ENCODE data around the gene GINS3. TPM values are rescaled to one million over a fixed set of nuclear protein-coding genes. Genes with fewer than 3 reads are reported as not detected.

GINS3 gene
- total and polyA plus RNA-seq, 10 of the 15 experiments (the other 5 are each of a cell fraction or from before 2014, with no cell fraction given): 13.6 to 22.4 (median 15.6) TPM

DNA sequence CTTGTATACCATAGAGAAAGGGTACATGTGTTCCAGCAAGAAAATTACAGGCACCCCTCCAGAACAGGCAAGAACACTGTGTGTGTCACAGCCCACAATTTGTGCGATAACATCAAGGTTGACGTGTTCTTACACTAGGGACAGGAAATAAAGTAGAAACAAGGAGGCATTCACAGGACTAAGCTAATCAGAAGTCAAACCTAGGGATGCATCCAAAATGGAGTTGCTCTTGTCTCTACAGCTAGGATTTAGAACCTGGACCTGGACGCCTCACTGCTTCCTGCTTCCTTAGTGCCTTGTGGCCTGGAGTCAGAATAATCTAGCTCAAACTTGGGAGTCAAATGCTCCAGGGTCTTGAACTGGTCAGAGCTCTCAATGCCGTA lies 41.3 kb downstream of the GINS3 start:
- Histone ChIP-seq H3K36me3 (ENCODE audit: control insufficient read depth in 2 of 2, insufficient read depth in 2 of 2, low read length in 1 of 2) (no peaks in the 10 kb centered on the region), H2AFZ (ENCODE audit: control insufficient read depth, low read depth, low read length) (no peak overlapping the region), H3K4me1 (ENCODE audit: control insufficient read depth, insufficient read depth, low read length) (no peaks in the 10 kb centered on the region), H3K9me3 (replicated peaks; ENCODE audit: control insufficient read depth, insufficient read depth, low read length) (no peaks in the 10 kb centered on the region; the same call in 2 of the 3 replicates), H3K27ac (ENCODE audit: control insufficient read depth, insufficient read depth) (no peak overlapping the region), H3K4me2 (ENCODE audit: control insufficient read depth, insufficient read depth) (no peak overlapping the region), H3K79me2 (ENCODE audit: control insufficient read depth, insufficient read depth, low read length) (no peaks in the 10 kb centered on the region), H3K4me3 (no peak overlapping the region), H3K27me3 (replicated peaks in 1 of 2; ENCODE audit: control insufficient read depth in 2 of 2, insufficient read depth in 2 of 2, low read length in 1 of 2) (no peaks in the 10 kb centered on the region; a peak in 1 of 4 replicates), H4K20me1 (ENCODE audit: control insufficient read depth, insufficient read depth) (no peaks in the 10 kb centered on the region), H3K9ac (ENCODE audit: control insufficient read depth, insufficient read depth, low read length) (no peak overlapping the region)
- POLR2A ChIA-PET: no interaction called here
- BruUV-seq (replicated peaks): no TSS peak
- DNase-seq (ENCODE audit: low read depth, low spot score) (no peak), ATAC-seq (no peak), FAIRE-seq (no peak)
- RAD21 ChIA-PET (ENCODE audit: unreplicated experiment): no interaction called here
- in situ Hi-C loops (cut with MboI): no loop called here
- CTCF ChIA-PET: no interaction called here
- no peak for TF ChIP-seq YY1 (IDR thresholded peaks at IDR 0.05; ENCODE audit: low read depth, low read length)
- TF ChIP-seq TCF12 (IDR thresholded peaks at IDR 0.05; ENCODE audit: low read depth, low read length): no peak
- TF ChIP-seq, protein P1, sequence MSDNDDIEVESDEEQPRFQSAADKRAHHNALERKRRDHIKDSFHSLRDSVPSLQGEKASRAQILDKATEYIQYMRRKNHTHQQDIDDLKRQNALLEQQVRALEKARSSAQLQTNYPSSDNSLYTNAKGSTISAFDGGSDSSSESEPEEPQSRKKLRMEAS (IDR thresholded peaks at IDR 0.05; ENCODE audit: low read depth, low read length): no peak
- TF ChIP-seq, protein P2, sequence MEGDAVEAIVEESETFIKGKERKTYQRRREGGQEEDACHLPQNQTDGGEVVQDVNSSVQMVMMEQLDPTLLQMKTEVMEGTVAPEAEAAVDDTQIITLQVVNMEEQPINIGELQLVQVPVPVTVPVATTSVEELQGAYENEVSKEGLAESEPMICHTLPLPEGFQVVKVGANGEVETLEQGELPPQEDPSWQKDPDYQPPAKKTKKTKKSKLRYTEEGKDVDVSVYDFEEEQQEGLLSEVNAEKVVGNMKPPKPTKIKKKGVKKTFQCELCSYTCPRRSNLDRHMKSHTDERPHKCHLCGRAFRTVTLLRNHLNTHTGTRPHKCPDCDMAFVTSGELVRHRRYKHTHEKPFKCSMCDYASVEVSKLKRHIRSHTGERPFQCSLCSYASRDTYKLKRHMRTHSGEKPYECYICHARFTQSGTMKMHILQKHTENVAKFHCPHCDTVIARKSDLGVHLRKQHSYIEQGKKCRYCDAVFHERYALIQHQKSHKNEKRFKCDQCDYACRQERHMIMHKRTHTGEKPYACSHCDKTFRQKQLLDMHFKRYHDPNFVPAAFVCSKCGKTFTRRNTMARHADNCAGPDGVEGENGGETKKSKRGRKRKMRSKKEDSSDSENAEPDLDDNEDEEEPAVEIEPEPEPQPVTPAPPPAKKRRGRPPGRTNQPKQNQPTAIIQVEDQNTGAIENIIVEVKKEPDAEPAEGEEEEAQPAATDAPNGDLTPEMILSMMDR (IDR thresholded peaks at IDR 0.05 in 2 of 3, conservative IDR thresholded peaks at IDR 0.05 in 1 of 3; ENCODE audit: control insufficient read depth in 2 of 3, extremely low read depth in 1 of 3, insufficient read depth in 1 of 3, low read depth in 3 of 3, low read length in 3 of 3): no peak
- TF ChIP-seq STAT3 (IDR thresholded peaks at IDR 0.05; ENCODE audit: low read depth, low read length): no peak
- TF ChIP-seq NR2F1 (conservative IDR thresholded peaks at IDR 0.05): no peak
- TF ChIP-seq EGR1 (IDR thresholded peaks at IDR 0.05; ENCODE audit: borderline replicate concordance in 1 of 2, low read depth in 2 of 2, low read length in 2 of 2): no peak
- TF ChIP-seq RAD21 (IDR thresholded peaks at IDR 0.05; ENCODE audit: insufficient read depth, low read depth, low read length): no peak
- no peak for TF ChIP-seq TBL1XR1 (IDR thresholded peaks at IDR 0.05; ENCODE audit: low read depth, low read length)
- TF ChIP-seq IKZF1 (conservative IDR thresholded peaks at IDR 0.05): no peak
- TF ChIP-seq PKNOX1 (IDR thresholded peaks at IDR 0.05): no peak
- no peak for TF ChIP-seq ZNF207 (IDR thresholded peaks at IDR 0.05; ENCODE audit: borderline replicate concordance)
- no peak for TF ChIP-seq CREB1 (IDR thresholded peaks at IDR 0.05; ENCODE audit: low read depth)
- TF ChIP-seq, protein P3, sequence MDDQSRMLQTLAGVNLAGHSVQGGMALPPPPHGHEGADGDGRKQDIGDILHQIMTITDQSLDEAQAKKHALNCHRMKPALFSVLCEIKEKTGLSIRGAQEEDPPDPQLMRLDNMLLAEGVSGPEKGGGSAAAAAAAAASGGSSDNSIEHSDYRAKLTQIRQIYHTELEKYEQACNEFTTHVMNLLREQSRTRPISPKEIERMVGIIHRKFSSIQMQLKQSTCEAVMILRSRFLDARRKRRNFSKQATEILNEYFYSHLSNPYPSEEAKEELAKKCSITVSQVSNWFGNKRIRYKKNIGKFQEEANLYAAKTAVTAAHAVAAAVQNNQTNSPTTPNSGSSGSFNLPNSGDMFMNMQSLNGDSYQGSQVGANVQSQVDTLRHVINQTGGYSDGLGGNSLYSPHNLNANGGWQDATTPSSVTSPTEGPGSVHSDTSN (IDR thresholded peaks at IDR 0.05; ENCODE audit: insufficient replicate concordance, low read depth, low read length): no peak
- no peak for TF ChIP-seq CBX5 (IDR thresholded peaks at IDR 0.05; ENCODE audit: low read depth)
- TF ChIP-seq MTA3 (IDR thresholded peaks at IDR 0.05; ENCODE audit: borderline replicate concordance, low read length): no peak
- no peak for TF ChIP-seq FOS (IDR thresholded peaks at IDR 0.05; ENCODE audit: borderline replicate concordance, extremely low read depth, insufficient read length)
- TF ChIP-seq LARP7 (IDR thresholded peaks at IDR 0.05): no peak
- SMC1A ChIA-PET (ENCODE audit: uncharacterized antibody, unreplicated experiment): interaction anchor here (0.6 kb wide), 1 partner anchor 191 kb away, joined by 3 read pairs; no protein-coding TSS in a partner anchor
- WGBS (ENCODE audit: insufficient coverage, insufficient replicate concordance, low lambda C conversion rate, missing lambda C conversion rate): 45% methylated on average over 4 of the region's 4 CpGs
- intact Hi-C loops (cut with micrococcal nuclease; ENCODE audit: unreplicated experiment): no loop called here
